SKM-1 (cell line): ENCODE results near the gene SMOC1.

ENCODE experiments used
- DNase-seq: peaks from one replicate; lab custom pipeline; 2025; ENCODE audit not compliant: unreplicated experiment; lab: John Stamatoyannopoulos, UW

SMOC1 gene

DNA sequence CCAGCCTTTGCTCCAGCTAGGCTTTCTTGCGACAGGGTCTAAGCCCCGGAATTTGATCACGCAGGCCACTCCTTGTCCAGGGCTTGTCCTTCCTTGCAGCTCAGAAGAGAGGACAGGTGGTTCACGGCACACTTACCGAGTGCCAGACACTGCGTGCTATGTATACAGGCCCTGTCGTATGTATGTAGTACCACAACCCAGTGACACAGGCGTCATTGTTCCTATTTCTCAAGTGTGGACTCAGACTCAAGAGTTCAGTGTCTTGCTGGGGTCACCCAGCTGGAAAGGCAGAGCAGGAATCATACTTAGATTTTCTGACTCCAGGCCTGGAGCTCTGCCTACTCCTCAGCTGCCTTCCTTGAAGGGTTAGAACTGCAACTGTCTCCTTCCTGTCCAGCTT lies 153.9 kb downstream of the SMOC1 start:
- no peak for DNase-seq

DNA sequence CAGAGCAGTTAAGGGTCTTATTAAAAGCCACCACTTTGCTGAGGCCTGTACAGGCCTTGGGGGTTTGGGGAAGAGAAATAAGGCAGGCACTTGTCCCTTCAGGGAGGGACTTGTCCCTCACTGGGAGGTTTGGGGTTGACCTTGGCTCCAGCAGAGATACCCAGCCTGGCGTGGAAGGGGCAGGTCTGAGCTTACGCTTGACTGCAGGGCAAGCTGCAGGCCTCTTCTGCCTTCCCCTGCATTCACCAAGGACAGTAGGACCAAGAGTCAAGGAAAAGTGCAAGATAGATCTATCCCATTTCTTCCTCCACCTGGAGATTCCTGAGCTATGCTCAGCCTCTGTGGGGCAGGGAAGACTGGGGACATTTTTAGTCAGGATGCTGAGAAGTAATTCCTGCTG lies 154.3 kb downstream of the SMOC1 start:
- DNase-seq, result no peak

DNA sequence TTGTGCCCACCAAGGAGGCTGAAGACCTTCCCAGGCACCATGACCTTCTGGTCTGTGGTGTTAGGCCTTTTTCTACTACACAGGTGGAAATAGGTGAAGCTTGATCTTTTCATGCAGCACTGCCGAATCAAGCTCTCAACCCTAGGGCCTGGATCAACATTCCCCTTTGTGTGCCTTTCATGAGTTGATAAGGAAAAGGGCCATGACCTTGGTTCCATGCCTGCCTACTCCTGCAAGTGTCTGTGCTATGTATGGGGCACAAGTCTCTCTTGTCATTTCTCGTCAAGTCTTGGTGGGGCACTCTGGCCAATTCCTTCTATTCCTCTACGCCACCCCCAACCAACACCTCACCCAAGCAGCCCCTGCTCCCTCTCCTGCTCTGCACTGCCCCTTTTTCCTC lies 155.0 kb downstream of the SMOC1 start:
- DNase-seq, result no peak

DNA sequence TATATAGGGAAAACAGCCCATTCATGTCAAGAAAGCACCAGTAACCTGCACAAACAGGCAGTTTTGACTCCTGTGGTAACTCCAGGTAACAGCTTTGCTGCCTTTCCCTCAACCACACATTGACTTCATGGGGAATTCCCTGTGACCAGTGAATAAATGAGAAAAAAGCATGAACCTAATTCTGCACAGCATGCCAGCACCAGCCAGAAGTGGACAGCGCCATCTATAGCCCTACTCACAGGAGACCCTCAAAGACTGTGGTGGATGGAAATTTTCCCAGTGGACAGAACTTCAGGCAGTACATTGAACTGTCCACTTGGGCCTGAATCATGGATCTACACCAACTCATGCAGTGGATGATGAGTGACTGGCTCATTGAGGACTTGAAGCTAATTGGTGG lies 157.4 kb downstream of the SMOC1 start:
- no peak for DNase-seq

GRCh38 chr14:70043001-70043400 lies 163.8 kb downstream of the SMOC1 start:
- no peak for DNase-seq

GRCh38 chr14:70045310-70045709 lies 166.1 kb downstream of the SMOC1 start:
- no peak for DNase-seq

DNA sequence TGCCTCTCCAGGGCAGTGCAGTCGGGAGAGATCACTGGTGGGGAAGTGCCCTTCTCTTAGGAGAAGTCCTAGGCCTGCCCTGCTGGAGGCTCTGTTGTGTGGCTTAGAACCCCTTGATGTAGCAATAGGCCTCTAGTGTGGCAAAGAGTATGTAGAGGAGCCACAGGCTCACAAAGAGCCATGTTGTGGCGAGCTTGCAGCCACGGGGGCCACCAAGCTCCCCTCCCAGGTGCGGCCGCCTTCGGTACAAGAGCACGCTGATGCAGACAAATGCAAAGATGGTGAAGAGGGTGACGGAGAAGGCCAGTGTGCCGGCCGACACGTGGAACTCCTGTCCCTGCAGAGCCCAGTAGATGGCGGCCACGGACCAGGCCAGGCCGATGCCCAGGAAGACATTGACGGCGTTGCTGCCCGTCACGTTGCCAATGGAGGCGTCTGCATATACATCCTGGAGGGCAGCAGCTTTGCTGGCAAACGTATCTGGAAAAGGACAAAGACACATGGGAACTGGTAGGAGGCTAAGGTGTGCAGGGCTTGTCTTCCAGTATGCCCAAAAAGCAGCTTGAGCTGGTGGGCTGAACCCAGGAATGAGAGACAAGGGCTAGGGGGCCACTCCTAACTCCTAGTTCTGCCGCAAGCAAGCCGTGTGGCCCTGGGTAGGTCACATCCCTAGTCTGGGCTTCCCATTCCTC lies 166.8 kb downstream of the SMOC1 start:
- no peak for DNase-seq

DNA sequence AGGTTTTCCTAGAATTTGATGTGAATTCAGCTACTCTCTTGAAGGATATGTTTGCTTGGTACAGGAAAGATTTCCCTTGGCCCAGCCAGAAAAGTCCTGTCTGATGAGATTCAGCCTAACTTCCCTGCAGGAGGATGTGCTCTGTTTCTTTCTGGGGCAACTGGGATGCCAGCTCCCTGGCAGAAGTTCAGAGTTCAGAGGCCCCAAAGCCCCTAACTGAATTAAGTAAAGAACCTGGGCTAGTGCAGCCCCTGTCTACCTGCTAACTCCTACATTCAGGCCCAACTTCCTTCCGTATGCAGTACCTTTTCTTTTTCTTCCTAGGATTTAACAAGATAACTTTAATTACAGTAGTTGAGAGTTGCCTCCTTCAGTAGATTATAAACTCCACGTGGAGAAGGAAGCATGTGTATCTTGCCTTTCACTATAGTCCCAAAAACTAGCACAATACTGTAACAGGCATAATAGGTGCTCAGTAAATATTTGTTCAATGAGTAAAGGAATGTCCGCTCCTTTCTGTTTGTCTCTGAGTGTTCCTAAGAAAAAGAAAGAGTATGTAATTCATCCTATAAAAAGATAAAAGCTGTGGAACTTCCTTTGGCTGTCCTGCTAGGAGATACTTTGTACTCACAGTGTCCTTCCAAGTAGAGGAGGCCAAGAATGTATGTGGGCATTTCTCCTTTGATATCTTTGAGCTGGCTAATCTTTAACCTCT lies 168.5 kb downstream of the SMOC1 start:
- no peak for DNase-seq

DNA sequence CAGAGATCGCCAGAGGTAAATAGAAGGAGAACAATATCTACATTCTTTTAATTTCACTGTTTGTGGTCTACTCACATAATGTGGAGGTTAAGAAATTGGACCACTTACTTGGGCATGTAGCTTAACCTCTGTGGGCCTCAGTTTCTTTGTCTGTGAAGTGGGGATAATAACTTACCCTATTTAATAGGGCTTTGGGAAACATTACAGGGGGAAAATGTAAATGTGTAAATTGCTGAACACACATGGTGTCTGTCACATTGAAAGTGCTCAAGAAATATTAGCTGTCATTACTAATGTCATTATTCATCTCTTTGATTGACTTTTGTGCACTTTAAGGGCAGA lies 169.1 kb downstream of the SMOC1 start:
- DNase-seq, result no peak

DNA sequence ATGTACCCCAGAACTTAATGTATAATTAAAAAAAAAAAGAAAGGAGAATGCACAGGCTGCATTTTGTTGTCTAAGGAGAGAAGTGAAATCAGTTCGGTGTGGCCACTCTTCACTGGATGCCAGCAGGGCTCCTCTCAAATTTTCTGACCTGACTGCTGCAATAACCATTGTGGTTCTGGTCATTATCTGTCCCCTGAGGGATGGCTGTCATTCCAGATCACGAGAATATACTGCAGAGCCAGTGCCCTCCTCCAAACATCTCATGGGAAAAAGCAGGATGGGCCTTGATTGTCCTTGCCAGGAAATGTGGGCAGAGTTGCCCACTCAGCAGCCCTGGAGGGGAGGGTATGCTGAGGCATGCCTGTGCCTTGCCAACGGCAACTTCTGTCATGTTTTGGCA lies 170.4 kb downstream of the SMOC1 start:
- DNase-seq, result no peak

- no peak for DNase-seq
These were observed 170.9 kb downstream of the SMOC1 start for GRCh38 chr14:70050136-70050535.

GRCh38 chr14:70052990-70053389 lies 173.8 kb downstream of the SMOC1 start:
- no peak for DNase-seq

DNA sequence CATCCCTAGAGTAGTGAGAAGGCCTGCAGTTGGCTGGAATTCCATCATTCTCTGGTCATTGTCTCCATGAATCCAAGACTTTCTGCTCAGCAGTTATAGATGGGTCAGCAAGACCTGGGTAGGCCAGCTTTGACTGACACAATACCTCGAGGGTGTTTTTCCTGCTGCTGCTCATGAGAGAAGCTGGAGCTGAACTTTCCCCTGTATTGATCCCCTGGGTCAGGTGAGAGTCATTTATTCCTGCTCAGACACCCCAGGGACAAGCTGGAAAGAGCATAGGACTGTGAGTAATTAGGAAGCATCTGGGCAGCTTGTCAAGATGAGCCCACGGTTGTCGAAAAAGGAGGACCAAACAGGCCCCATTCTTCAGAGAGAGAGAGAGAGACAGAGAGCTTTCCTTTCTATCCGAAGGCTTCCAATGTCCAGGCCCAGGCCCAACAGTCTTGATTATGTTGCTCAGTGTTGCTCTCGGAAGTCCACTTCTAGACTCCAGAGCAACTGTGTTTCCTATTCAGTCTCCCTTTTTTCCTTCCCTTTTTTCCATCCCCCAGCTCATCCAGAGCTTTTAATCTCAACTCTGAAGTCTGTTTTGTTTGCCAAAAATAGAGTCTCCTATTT lies 178.4 kb downstream of the SMOC1 start:
- no peak for DNase-seq

GRCh38 chr14:70059545-70059944 lies 180.3 kb downstream of the SMOC1 start:
- DNase-seq, result no peak

GRCh38 chr14:70061108-70061507 lies 181.9 kb downstream of the SMOC1 start:
- no peak for DNase-seq

DNA sequence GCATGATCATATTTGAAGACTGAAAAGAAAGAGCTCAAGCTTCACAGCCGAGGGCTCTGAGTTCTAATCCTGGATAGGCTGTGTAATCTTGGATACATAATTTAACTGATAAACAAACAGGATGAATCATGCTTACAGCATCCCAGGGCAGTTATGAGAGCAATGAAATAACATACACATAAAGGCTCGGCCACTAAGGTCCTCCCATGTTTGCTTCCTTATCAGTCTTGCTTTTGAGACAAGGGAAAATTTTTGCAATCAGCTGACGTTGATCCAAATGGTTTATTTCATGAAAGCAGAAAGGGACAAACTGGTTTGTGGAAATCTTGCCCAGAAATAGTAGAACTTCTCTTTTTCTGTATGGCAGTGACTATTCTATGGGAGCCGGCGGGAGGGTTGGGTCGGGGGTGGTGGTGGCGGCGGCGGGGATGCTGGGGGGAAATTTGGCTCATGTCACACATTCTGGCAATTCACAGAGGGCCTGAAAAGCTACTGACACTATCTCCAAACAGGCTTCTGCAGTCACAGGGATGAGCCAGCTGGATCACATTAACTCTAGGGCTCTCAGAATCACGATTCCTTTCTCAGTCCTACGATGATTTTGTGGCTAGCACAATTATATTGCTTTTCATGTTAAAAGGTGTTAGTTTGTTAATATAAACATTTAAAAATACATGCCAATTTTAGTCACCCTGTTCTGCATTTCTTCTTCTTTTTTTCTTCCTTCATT lies 185.1 kb downstream of the SMOC1 start:
- DNase-seq, result no peak

GRCh38 chr14:70067810-70068209 lies 188.6 kb downstream of the SMOC1 start:
- no peak for DNase-seq

DNA sequence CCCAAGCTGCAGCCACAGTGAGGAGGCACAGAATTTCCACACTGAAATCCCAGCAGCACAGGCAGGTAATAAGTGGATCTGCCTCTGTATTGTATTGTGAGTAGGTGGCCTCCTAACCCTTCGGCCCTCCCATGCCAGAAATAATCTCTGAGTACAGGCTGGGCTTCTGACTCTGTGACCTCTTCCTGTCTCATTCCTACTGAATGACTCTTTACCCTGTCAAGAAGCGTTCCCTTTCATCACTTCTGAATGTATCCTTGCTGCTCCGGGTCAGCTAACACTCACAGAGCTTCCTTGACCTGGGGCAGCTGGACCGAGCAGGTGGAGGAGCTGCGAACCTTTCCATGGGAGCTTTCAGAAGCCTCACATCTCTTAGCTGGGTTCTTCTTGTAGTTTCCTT lies 190.0 kb downstream of the SMOC1 start:
- no peak for DNase-seq

DNA sequence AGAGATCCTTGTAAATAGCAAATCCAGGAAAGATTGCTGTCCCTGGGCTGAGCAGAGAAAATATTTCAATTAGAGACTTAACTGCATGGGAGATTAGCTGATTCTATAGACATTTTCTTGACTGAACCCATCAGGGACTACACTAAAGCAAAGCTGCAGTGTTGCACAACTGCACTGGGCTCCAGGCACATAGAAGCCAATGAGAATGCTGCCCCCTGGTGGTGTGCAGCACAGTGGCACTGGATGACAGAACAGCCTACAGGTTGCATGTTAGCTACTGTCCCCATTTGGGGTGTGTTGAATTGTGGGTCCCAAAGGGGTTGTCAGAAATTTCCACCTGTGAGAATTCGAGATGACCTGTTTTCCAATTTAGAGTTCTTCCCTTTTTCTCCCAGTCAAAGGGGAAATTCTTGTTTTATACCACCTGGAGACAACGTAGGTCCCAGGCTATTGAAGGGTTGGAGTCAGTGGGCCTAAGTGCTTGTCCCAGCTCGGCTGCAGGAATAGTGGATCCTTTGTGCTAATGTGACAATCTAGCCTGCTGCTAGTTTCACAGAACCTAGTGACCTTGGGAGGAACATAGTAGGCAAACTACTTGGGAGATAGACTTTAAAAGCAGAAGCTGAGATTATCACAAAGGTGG lies 194.8 kb downstream of the SMOC1 start:
- no peak for DNase-seq

- no peak for DNase-seq
These were observed 197.8 kb downstream of the SMOC1 start for GRCh38 chr14:70077005-70077404.

- no peak for DNase-seq
These were observed 198.5 kb downstream of the SMOC1 start for GRCh38 chr14:70077720-70078119.
